Neuron (in vitro differentiated cells): Measurements from ENCODE around the gene RPL5.

Experiments used
- H2AFZ ChIP-seq: one replicate; pipeline ENCODE4 v1.6.1; 2013; ENCODE audit warnings: low read depth, mild to moderate bottlenecking, inconsistent platforms, low read length, moderate library complexity
- H3K27me3 ChIP-seq: one replicate; pipeline ENCODE4 v1.6.1; 2013; ENCODE audit warnings: low read length; ENCODE audit not compliant: insufficient read depth
- H3K36me3 ChIP-seq: one replicate; pipeline ENCODE4 v1.6.1; 2013; ENCODE audit warnings: low read length; ENCODE audit not compliant: insufficient read depth
- H3K4me1 ChIP-seq: one replicate; pipeline ENCODE4 v1.6.1; 2013; ENCODE audit warnings: low read length; ENCODE audit not compliant: insufficient read depth
- H3K4me3 ChIP-seq: 2 replicates; pipeline ENCODE4 v1.5.1; 2013; ENCODE audit warnings: mild to moderate bottlenecking, low read length, moderate library complexity
- H3K9me3 ChIP-seq: one replicate; pipeline ENCODE4 v1.6.1; 2013; ENCODE audit warnings: low read length

The RPL5 gene

DNA sequence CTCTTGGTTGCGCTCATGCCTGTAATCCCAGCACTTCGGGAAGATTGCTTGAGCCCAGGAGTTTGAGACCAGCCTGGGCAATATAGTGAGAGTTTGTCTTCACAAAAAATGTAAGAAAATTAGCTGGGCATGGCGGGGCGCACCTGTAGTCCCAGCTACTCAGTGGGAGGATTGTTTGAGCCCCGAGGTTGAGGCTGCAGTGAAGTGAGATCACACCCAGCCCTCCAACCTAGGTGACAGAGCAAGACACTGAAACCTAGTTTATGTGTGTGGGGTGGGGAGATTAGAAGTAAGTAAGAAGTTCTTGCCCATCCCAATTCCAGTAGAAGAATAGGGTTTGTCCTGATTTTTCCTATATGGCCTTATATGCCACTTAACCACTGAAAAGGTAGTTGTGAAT lies 2.0 kb downstream of the RPL5 start:
- Histone ChIP-seq H3K9me3 (no peaks in the 10 kb centered on the region), H3K4me3 (peak overlapping the region; percentile 73), H3K27me3 (no peaks in the 10 kb centered on the region), H3K36me3 (peaks cover 53% of the 10 kb centered on the region), H2AFZ (no peak overlapping the region), H3K4me1 (peaks cover 17% of the 10 kb centered on the region)

DNA sequence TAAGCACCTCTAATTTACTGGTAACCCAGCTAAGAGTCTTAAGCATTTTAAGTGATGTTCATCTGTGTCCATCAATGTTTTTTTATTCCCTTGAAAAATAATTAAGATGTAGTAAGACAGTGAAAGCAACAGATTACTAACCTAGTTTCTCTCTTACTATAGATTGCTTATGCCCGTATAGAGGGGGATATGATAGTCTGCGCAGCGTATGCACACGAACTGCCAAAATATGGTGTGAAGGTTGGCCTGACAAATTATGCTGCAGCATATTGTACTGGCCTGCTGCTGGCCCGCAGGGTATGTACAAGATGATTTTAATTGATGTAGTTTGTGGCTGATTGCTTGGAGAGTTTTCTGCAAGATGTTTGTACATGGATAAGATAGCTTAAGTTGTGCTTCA lies 2.8 kb downstream of the RPL5 start:
- no peaks in the 10 kb centered on the region for H3K9me3 ChIP-seq
- H3K4me1 ChIP-seq = peaks cover 17% of the 10 kb centered on the region
- peaks cover 61% of the 10 kb centered on the region for H3K36me3 ChIP-seq
- no peaks in the 10 kb centered on the region for H3K27me3 ChIP-seq
- no peak overlapping the region for H3K4me3 ChIP-seq
- H2AFZ ChIP-seq = no peak overlapping the region

DNA sequence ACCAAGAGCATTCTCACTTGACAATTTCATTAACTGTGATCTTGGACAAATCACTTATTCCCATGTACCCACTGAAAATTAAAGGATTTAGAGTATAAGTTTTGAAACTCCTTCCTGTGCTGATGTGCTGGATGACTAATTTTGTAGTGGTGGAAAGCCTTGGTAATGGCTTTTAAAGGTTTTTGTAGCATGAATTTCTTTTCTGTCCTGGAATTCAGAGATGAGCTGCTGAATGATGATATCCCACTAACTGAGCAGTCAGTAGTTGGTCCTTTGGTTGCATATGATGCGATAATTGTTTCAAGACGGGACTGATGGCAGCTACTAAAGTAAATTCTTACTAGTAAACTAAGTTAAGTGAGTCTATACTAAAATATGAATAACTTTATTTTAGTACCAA lies 5.2 kb downstream of the RPL5 start:
- H3K36me3 ChIP-seq = peaks cover 85% of the 10 kb centered on the region
- H3K27me3 ChIP-seq = no peaks in the 10 kb centered on the region
- H2AFZ ChIP-seq = no peak overlapping the region
- no peaks in the 10 kb centered on the region for H3K9me3 ChIP-seq
- no peak overlapping the region for H3K4me3 ChIP-seq
- peaks cover 17% of the 10 kb centered on the region for H3K4me1 ChIP-seq

DNA sequence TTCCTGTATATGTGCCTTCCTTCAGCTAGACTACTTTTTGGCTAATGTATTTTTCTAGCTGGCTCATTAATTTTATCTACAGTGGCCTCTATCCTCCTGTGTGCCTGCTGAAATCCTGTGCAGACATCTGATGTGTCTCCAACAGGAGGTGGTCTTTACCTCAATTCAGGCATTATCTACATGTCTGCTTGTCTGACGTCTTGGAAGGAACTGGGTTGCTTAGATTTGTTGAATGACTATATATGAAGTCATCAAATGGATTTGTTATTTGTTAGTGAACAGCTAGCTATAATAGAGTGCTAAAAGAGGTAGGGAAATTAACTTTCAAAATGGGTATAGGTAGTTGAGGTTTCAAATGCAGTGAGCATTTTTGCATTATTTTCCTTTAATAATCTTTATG lies 6.7 kb downstream of the RPL5 start:
- H3K9me3 ChIP-seq = no peaks in the 10 kb centered on the region
- H3K27me3 ChIP-seq = no peaks in the 10 kb centered on the region
- H2AFZ ChIP-seq = no peak overlapping the region
- H3K4me1 ChIP-seq = peaks cover 12% of the 10 kb centered on the region
- peaks cover 97% of the 10 kb centered on the region for H3K36me3 ChIP-seq
- no peak overlapping the region for H3K4me3 ChIP-seq

DNA sequence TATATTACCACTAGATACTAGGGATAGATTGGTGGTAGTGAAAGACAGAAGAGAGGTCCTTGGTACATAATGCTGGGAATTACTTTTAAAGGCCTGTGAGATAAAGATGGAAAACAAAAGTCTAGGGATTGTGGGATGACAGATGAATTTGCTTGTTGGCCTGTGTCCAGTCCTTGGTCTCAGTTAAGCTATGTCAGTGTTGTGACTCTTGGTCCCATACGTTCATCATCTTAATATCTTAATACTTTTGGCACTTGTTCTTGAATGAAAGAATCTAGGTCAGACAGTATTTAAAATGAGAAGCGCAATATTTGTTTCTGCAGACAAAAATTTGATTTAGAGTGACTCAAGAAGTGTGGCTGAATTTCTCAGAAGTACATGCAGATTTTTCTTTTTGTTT lies 7.6 kb downstream of the RPL5 start:
- H3K36me3 ChIP-seq = peaks cover 96% of the 10 kb centered on the region
- H3K4me1 ChIP-seq = peaks cover 2% of the 10 kb centered on the region

DNA sequence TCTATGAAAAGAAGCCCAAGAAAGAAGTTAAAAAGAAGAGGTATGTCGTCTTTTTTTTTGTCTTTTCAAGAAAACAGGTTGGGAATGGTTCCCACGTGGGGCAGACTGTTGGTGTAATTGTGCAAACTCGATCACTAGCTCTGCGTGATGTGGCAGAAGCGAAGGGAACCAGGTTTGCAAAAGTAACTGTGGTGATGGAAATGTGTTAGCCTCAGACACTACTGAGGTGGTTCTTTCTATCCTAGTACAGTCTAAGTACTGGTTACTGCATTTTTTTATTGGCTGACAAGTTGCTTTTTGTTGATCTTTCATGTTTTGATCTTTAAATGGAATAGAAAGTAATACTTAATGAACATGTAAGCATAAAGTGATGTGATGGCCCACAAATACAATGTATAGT lies 8.8 kb downstream of the RPL5 start:
- Histone ChIP-seq H3K4me1 (peaks cover 1% of the 10 kb centered on the region), H3K4me3 (no peak overlapping the region), H3K9me3 (no peaks in the 10 kb centered on the region), H3K27me3 (no peaks in the 10 kb centered on the region), H3K36me3 (peaks cover 86% of the 10 kb centered on the region), H2AFZ (no peak overlapping the region)

More for the DNA sequence above, 7.6 kb downstream of the RPL5 start:
- Histone ChIP-seq H3K27me3 (no peaks in the 10 kb centered on the region), H3K9me3 (no peaks in the 10 kb centered on the region), H2AFZ (no peak overlapping the region), H3K4me3 (no peak overlapping the region)

DNA sequence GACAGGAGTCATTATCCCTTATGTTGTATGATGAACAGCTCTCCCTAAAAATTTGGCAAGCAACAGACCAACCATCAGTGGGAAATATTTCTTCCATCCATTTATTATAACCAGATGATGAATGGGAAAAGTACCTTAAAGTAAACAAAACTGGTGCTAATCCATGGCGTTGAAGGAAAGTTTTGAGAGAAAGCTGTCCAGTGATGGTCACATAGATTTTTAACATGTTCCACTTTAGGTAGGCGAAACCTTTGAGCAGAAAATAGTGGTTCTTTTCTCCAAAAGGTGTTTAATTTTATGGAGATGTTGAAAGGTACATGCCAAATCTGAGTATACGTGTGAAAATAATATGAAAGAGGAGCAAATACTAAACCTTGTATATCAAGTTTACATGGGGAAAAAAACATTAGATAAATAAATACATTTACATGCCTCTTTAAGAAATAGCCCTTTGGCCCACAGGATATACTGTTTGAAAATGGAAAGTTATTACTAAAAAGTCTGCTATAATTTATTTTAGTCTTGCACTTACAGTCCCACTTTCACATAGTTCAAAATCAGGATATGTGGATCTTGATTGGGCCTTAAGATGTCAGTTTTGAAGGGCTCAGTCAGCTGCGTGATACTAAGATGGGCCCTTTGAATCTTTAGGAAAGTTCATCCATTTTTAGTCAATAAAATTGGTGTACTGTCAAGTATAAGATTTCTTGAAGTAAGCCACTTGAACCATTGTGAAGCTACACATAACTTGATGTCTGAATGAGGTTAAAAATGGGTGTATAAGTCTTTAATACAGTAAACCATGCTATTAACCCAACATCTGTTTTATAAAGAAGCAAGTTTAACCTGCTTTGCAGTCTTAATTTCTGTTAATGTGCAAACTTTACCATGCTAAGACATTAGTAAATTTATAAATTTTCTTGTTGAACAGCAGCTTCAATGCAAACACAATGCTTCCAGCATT lies 10.5 kb downstream of the RPL5 start:
- H3K27me3 ChIP-seq = no peaks in the 10 kb centered on the region
- peaks cover 68% of the 10 kb centered on the region for H3K36me3 ChIP-seq
- peaks cover 1% of the 10 kb centered on the region for H3K4me1 ChIP-seq
- H3K9me3 ChIP-seq = no peaks in the 10 kb centered on the region
- H2AFZ ChIP-seq = no peak overlapping the region
- no peak overlapping the region for H3K4me3 ChIP-seq

DNA sequence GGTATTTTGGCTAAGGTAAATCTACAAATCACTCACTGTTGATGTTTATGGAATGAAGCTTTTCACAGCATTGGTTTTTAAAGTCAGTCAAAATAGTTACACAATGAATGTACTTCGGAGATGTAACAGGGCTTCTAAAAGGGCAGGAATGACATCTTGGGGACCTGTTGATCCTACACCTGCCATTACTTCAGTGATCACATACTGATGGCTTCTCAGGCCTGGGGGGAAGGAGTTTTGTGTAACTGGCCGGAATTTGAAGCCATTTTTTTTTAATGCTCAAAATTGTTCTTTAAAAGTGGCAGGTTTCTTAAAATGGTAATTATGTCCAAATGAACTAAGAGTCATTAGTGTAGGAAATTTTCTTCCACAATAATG lies 11.2 kb downstream of the RPL5 start:
- H3K36me3 ChIP-seq = peaks cover 62% of the 10 kb centered on the region
- H3K4me3 ChIP-seq = no peak overlapping the region
- no peaks in the 10 kb centered on the region for H3K9me3 ChIP-seq
- H2AFZ ChIP-seq = no peak overlapping the region
- no peaks in the 10 kb centered on the region for H3K4me1 ChIP-seq
- no peaks in the 10 kb centered on the region for H3K27me3 ChIP-seq

DNA sequence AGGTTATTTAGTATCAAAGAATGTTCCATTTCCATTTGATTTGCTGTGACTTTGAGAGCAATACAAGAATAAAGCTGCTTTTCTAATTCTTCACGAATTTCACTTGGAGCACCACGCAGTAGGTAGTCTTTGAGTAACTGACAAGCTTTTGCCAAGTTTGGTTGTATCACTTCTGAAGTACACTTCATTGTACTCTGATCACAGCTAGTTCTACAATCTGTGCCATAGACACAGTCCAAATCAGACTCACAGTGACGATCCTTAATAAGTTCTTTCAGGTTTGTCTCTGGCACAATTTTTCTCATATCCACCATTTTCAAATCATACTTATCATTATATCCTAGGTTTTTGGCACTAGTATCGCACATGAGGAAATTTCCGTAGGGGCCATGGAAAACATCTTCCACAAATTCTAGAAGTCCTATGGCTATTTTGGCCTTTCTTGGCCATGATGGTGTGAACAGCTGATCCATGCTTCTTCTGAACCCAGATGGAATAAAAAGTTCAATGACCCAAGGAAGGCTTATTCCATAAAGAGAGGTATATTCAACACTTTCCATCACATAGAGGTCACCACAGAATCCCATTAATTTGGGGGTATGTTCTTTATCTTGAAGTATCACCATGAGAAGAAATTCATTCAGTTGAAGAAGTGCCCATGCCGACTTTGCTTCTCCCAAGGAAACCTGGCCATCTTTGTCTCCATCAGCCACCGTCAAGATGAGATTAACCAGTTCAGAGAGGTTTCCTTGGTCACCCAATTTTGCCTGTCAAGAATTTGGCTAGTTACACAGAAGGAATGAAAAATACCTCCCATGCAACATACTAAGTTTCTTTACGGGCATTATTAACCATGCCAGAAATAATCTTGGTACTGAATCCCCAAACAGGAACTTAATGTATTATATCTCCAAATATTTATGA lies 11.9 kb downstream of the RPL5 start:
- Histone ChIP-seq H3K4me3 (no peak overlapping the region), H2AFZ (no peak overlapping the region), H3K4me1 (no peaks in the 10 kb centered on the region), H3K27me3 (no peaks in the 10 kb centered on the region), H3K9me3 (no peaks in the 10 kb centered on the region), H3K36me3 (peaks cover 55% of the 10 kb centered on the region)

DNA sequence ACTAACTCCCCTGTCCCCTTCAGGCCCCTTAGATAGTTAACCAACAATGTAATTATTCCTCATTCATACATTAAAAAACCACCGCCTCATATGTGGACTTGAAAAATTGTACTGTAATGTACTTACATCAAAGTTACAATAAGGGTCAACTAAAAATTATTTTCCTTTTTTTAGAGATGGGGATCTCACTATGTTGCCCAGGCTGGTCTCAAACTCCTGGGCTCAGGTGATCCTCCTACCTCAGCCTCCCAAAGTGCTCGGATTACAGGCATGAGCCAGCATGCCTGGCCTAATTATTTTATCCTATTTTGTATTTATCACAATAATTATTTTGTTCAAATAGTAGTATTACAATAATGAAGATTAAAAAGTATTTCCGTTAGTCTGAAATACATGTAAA lies 12.6 kb downstream of the RPL5 start:
- H3K4me1 ChIP-seq = no peaks in the 10 kb centered on the region
- H3K9me3 ChIP-seq = no peaks in the 10 kb centered on the region
- no peaks in the 10 kb centered on the region for H3K27me3 ChIP-seq
- H2AFZ ChIP-seq = no peak overlapping the region
- H3K4me3 ChIP-seq = no peak overlapping the region
- H3K36me3 ChIP-seq = peaks cover 48% of the 10 kb centered on the region

DNA sequence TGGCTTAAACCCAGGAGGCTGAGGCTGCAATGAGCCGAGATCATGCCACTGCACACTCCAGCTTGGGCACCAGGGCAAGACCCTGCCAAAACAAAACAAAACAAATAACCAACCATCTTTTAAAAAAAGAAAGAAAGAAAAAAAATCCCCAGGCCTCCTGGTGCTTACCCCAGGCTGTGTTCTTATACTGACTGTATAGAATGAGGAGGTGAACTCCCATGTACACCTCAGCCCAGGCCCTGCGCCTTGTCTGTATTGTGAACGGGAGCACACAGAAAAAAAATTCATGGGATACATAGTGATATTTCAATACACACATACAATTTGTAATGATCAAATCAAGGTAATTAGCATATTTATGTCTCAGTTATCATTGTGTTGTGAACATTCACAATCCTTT lies 14.1 kb downstream of the RPL5 start:
- H3K9me3 ChIP-seq = no peaks in the 10 kb centered on the region
- no peak overlapping the region for H2AFZ ChIP-seq
- H3K4me3 ChIP-seq = no peak overlapping the region
- H3K27me3 ChIP-seq = no peaks in the 10 kb centered on the region
- H3K36me3 ChIP-seq = peaks cover 33% of the 10 kb centered on the region
- no peaks in the 10 kb centered on the region for H3K4me1 ChIP-seq

DNA sequence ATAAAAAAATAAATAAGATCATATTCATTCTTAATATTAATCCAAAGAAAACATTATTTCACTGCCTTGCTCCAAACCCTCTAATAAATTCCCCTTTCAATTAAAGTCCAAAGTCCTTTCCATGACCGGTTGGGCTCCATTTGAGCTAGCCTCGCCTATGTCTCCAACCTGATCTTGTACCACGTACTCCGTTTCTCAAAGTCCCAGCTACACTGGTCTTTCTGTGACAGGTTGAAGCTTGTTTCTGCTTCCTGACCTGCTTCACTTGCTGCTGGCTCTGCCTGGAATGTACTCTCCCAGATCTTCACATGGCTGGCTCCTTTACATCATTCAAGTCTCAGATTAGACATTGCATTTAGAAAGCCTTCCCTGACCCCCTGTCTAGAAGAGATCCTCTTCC lies 16.4 kb downstream of the RPL5 start:
- Histone ChIP-seq H3K36me3 (peaks cover 11% of the 10 kb centered on the region), H3K9me3 (no peaks in the 10 kb centered on the region), H3K27me3 (no peaks in the 10 kb centered on the region), H2AFZ (no peak overlapping the region), H3K4me1 (no peaks in the 10 kb centered on the region), H3K4me3 (no peak overlapping the region)

DNA sequence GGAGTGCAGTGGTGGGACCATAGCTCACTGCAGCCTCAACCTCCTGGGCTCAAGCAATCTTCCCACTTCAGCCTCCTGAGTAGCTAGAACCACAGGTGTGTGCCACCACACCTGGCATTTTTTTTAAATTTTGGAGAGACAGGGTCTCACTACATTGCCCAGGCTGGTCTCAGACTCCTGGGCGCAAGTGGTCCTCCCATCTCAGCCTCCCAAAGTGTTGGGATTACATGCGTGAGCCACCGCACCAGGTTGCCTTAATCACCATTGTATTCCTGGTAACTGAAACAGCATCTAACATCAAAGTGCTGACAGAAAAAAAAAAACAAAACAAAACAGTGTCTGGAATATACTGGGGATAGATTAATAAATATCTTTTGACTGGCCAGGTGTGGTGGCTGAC lies 18.2 kb downstream of the RPL5 start:
- H3K4me3 ChIP-seq = no peak overlapping the region
- no peaks in the 10 kb centered on the region for H3K36me3 ChIP-seq
- H3K9me3 ChIP-seq = no peaks in the 10 kb centered on the region
- no peaks in the 10 kb centered on the region for H3K27me3 ChIP-seq
- no peak overlapping the region for H2AFZ ChIP-seq
- H3K4me1 ChIP-seq = no peaks in the 10 kb centered on the region
